ENCODE measurements around the gene ABCG1. TPM values are rescaled to one million over a fixed set of nuclear protein-coding genes. Genes with fewer than 3 reads are reported as not detected.

ABCG1 gene
- polyA plus RNA-seq, 2 of the 4 experiments (the other 2 are of a cell fraction) = 2.3 to 5.1 TPM

- WGBS (ENCODE audit: missing lambda C conversion rate) = 65% methylated on average over 7 of the region's 20 CpGs
- no peaks in the 10 kb centered on the region for H3K9me3 ChIP-seq
- no peak for TF ChIP-seq FOXS1 (CRISPR knock-in tag; IDR thresholded peaks at IDR 0.05)
- no peak for TF ChIP-seq NR3C1 (IDR thresholded peaks at IDR 0.05)
- TF ChIP-seq POLR2A (IDR thresholded peaks at IDR 0.05; ENCODE audit: low read length) = no peak
- TF ChIP-seq CHD4 (IDR thresholded peaks at IDR 0.05; ENCODE audit: borderline replicate concordance) = no peak
- no peak for TF ChIP-seq E2F6 (IDR thresholded peaks at IDR 0.05; ENCODE audit: borderline replicate concordance, low read depth)
- no peak for TF ChIP-seq HES2 (IDR thresholded peaks at IDR 0.05)
- no peak for TF ChIP-seq POLR2AphosphoS2 (conservative IDR thresholded peaks at IDR 0.05; ENCODE audit: low read length)
- no peak for TF ChIP-seq CEBPB (IDR thresholded peaks at IDR 0.05)
- TF ChIP-seq SMC3 (IDR thresholded peaks at IDR 0.05) = no peak
- TF ChIP-seq ELK1 (IDR thresholded peaks at IDR 0.05; ENCODE audit: low read depth, low read length) = no peak
- TF ChIP-seq KDM1A (IDR thresholded peaks at IDR 0.05; ENCODE audit: low read depth) = no peak
- TF ChIP-seq TP53 (CRISPR knock-in tag; IDR thresholded peaks at IDR 0.05) = no peak
- no peak for TF ChIP-seq HMGXB4 (CRISPR knock-in tag; IDR thresholded peaks at IDR 0.05; ENCODE audit: borderline replicate concordance)
- TF ChIP-seq EP300 (IDR thresholded peaks at IDR 0.05) = no peak
- TF ChIP-seq HOXB13 (CRISPR knock-in tag; IDR thresholded peaks at IDR 0.05; ENCODE audit: low read depth) = no peak
- ATAC-seq (no peak), DNase-seq (ENCODE audit: low read depth in 1 of 2, low spot score in 1 of 2) (no peak), FAIRE-seq (no peak)
- CTCF ChIA-PET = interaction anchor here (1.5 to 2.8 kb wide), 2 partner anchors 8 to 9 kb away, joined by 5 to 11 read pairs; no protein-coding TSS in a partner anchor
- no peaks in the 10 kb centered on the region for H3K4me1 ChIP-seq
- no peak overlapping the region for H3K27ac ChIP-seq
- H3K4me3 ChIP-seq = no peak overlapping the region
- H3K4me2 ChIP-seq = no peak overlapping the region
- POLR2A ChIA-PET = no interaction called here
Measured at GRCh38 chr21:42317826-42318746, 99.1 kb downstream of the ABCG1 start.

GRCh38 chr21:42319376-42319775 lies 100.4 kb downstream of the ABCG1 start:
- CTCF ChIA-PET = interaction anchor here (0.6 to 2.8 kb wide), 3 partner anchors 9 to 130 kb away, joined by 3 to 11 read pairs (median 5); no protein-coding TSS in a partner anchor
- 58% methylated on average over 8 of the region's 10 CpGs for WGBS (ENCODE audit: missing lambda C conversion rate)

More at GRCh38 chr21:42319376-42319775, 100.4 kb downstream of the ABCG1 start:
- Histone ChIP-seq H3K27ac (no peak overlapping the region), H3K9me3 (no peaks in the 10 kb centered on the region), H3K4me3 (no peak overlapping the region), H3K4me1 (no peaks in the 10 kb centered on the region), H3K4me2 (no peak overlapping the region)
- POLR2A ChIA-PET = no interaction called here
- no peak for FAIRE-seq
- ATAC-seq = no peak
- TF ChIP-seq ZNF302 (CRISPR knock-in tag; IDR thresholded peaks at IDR 0.05) = no peak
- no peak for TF ChIP-seq HES2 (IDR thresholded peaks at IDR 0.05)
- no peak for TF ChIP-seq KDM1A (IDR thresholded peaks at IDR 0.05; ENCODE audit: low read depth)
- no peak for TF ChIP-seq TFCP2L1 (CRISPR knock-in tag; IDR thresholded peaks at IDR 0.05)
- TF ChIP-seq TP53 (CRISPR knock-in tag; IDR thresholded peaks at IDR 0.05) = no peak
- TF ChIP-seq SREBF2 (IDR thresholded peaks at IDR 0.05) = no peak
- no peak for DNase-seq (ENCODE audit: low read depth in 1 of 2, low spot score in 1 of 2)
